Nucleus accumbens (tissue), 56 donors: ENCODE measurements around the gene CUL3.
"Not testable (repeated sequence)": the region's sequence is repeated elsewhere in the genome, so short reads cannot be mapped to it uniquely, and the experiment has no call there.

Experiments used
- DNase-seq, 56 donors: peaks; one replicate each; lab custom pipeline; 2025; lab: John Stamatoyannopoulos, UW

CUL3 gene

DNA sequence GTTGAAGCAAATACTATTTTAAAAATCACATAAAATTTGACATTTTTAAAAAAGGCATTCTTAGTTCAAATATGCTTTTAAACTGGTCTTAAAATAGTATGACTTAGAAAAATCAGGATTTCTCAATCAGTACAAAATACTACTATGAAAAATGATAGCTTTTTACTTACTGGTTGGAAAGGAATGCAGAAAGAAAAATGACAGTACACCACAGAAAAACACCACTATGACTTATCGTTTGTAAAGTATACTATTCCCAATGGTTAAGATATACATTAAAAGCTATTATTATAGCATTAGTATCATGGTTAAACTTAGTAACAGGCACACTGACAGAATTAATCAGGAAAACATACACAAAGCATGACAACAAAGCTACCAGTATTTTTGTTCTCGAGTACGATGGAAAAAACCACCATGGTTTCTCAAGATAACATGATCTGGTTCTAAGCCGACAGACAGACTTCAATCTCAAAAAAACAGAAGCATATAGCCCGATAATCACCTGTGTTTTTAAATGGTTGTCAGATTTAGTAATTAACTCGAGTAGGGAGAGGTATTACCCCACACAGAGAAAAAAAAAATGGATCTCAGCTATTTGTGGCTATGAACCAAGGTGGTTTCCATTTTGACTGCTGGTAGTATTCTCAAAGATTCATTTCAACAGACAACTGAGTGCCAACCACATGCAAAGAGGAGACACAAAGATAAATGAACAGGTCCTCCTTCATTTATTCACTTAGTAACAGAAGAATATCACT, 39.1 kb downstream of the CUL3 start:
- no peak for DNase-seq

DNA sequence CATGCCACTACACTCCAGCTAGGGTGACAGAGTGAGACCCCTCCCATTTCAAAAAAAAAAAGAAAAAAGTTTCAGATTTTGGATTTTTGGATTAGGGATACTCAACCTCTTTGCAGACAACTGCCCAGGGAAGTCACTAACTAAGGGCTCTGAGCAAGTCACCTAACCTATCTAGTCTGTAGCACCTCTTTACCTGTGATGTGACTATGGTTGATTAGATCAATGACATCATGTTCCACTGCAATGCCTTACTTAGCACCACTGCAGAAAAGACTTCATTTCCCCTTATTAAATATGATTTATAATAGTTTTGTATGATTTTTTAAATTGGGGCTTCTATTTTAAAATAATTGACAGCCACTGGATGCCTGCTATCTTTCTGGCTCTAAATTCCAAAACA, 41.2 kb downstream of the CUL3 start:
- DNase-seq: no peak

DNA sequence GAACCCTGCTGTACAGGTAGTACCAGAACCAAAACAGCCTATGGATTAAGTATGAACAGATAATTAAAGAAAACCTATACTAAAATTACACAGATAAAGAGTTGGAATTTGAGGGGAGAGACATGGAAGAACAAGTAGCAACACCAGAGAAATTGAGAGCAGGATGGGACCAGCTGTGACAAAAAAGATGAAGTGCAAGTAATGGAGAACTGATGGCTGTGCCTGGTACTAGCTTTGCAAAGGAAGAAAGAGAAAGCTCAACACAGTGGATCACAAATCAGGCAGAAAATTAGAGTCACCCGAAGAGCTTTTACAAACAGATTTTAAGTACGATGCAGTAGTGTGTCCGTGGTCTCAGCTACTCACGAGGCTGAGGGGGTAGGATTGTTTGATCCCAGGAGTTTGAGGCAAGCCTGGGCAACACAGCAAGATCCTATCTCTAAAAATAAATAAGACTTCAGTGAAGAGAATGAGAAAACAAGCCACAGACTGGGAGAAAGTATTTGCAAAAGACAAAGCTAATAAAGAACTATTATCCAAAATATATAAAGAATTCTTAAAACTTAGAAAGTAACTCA, 46.5 kb downstream of the CUL3 start:
- no peak for DNase-seq

DNA sequence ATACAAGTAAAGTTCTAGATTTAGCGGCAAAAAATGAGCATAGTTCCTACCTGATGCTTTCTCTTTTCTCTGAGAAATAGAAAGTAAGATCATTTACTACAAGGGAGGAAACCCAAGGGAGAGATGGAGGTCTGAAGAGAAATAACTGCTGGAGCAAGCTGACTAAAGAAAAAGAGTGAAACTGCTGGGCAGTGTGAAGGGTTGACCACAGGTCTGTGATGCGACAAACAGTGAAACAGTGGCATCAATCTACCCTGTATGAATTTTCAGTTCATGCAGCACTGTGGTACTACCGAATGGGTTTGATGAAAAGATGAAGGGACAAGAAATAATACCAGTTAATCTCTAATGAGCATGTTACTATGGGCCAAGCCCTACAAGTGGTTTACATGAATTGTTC, 52.2 kb downstream of the CUL3 start:
- no peak for DNase-seq

DNA sequence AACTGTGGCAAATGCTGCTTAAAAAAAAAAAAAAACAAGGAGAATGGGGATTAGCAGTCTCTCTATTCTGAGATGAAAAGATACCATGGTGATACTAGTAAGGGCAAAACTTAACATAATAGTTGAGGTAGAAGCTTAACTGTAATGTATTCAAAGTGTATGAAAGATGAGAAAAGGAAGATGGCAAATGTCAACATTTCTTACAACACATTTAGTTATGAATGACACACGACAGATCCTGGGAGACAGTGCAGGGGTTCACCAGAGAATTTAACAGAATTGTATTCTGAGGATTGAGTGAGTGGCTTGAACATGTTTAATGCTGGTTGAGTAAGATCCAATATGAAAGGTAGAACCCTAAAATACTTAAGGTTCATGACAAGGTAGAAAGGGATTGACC, 52.7 kb downstream of the CUL3 start:
- no peak for DNase-seq

DNA sequence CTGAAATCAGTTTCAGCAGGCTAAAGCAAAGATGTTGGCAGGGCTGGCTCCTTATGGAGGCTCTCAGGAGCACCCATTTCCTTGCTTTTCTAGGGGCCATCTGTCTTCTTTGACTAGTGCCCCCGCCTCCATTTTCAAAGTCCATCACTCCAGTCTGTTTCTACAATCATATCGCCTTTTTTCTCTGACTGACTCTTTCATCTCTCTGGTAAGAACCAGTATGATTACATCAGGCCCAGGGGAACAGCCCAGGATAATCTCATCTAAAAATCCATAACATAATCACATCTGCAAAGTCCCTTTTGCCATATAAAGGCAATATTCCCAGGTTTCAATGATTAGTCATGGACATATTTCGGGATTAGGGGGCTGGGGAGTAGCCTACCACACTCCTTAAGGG, 57.0 kb downstream of the CUL3 start:
- no peak for DNase-seq

DNA sequence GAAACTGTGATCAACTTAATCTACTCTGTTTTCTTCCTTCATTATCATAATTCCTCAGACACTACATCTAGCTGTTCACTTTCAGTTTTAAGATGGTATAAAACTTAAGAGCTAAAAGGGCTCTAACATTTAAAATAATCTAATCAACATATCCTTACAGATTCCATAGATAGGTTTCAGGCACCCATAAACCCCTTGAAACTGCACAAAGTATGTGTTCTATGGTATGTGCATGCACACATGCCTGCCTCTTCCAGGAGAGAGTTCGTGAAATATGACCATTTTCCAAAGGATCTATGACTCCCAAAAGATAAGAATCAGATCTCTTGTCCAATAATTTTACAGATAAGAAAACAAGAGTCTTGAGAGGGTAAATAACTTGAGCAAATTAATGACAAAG, 59.4 kb downstream of the CUL3 start:
- DNase-seq: no peak

DNA sequence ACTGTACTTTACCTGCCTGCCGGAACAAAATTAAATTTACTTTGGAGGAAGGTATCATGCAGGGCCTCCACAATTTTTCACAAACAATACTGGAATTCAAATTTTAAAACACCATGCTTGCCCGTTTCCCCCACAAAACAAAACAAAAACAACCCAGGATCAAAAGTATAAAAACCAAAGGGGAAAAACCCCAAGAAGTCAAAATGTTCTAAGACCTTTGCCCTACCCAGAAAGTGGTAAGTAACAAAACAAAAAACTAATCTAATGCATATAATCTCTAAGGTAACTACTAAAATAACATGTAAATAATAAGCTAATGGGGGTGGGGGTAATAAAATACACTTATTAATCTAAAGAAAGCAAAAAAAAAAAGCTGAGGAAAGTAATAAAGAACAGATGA, 60.5 kb downstream of the CUL3 start:
- DNase-seq: no peak

DNA sequence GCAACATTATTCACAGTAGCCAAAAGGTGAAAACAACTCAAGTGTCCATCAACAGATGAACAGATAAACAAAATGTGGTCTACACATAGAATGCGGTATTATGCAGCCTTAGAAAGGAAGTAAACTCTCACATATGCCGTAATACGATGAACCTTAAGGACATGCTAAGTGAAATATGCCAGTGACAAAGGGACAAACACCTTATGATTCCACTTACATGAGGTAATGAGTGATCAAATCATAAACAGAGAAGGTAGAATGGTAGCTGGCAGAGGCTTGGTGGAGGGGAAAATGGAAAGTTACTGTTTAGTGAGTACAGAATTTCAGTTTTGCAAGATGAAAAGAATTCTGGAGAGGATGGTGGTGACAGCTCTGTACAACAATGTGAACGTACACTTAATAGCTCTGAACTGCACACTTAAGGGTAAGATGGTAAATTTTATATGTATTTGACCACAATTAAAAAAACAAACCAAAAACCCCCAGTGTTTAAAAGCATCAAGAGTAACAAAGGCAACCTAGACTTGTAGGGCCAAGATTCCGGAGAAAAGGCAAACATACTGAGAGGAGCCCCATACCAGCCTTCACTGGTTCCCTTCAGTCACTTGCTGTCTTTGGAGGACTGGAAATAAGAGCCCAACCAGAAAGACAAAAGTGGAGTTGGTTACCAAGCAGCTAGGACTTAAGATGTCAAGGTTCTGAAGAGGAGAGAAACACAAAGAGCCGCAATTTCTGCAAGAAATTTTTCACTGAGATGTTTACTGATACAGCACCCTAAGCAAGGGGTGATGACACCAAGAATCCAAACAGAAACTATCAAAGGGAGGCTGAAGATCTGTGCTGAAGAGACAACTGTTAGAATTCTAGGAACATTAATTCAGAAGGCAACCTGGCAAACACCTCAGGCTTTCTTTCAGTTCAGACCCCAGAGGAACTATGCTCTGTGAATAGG, 61.3 kb downstream of the CUL3 start:
- DNase-seq: no peak

DNA sequence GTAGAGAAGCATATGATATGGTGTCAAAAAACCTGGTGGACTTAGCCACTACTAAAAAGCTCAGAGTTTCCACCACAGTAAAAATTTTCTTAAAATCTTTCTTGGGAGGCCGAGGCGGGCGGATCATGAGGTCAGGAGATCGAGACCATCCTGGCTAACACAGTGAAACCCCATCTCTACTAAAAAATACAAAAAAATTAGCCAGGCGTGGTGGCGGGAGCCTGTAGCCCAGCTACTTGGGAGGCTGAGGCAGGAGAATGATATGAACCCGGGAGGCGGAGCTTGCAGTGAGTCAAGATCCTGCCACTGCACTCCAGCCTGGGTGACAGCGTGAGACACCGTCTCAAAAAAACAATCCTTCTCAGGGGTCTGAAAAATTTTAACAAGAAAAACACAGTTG, 62.7 kb downstream of the CUL3 start:
- not testable (repeated sequence) for DNase-seq

DNA sequence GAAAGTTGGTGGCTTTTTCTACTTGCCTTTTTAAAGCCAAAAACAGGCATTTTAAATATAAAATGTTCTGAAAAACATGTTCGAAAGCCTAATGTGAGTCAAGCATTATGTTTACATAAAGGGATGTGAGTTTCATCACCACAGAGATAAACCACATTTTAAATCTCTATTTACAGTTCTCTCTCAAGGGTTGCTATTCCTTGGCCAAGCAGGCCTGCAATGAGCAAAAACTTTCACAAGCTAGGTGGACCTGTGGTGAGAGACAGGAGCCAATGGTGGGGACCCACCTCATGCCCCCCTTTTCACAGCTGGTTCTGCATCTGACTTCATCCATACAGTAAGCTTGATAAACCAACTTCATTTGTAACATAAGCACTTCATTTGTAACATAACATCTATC, 65.1 kb downstream of the CUL3 start:
- no peak for DNase-seq

DNA sequence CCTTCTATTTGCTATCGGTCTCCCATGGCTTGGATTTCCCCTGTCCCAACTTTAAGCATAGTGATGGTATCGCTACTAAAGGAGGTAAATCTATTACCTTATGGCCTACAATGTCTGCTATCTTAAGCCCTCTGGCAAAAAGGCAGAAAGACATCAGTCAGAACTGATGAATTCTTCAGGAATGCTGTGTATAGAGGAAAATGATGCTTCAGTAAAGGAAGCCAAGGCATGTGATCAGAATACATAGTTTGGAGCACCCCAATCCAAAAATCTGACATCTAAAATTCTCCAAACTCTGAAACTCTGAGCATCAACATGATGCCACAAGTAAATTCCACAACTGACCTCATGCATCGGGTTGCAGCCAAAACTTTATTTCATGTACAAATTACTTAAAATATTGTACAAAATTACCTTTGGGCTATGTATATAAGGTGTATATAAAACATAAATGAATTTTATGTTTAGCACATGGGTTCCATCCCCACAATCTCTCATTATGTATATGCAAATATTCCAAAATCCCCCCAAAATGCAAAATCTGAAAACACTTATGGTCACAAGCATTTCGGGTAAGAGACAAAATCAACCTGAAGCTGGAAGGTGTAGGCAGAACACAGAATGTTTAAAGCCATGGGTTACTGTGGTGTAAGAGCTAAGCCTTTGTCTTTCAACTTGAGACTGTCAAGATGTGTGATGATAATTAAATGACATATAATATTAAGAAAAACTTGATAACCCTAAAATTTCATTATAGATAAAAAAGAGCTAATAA, 66.2 kb downstream of the CUL3 start:
- no peak for DNase-seq

DNA sequence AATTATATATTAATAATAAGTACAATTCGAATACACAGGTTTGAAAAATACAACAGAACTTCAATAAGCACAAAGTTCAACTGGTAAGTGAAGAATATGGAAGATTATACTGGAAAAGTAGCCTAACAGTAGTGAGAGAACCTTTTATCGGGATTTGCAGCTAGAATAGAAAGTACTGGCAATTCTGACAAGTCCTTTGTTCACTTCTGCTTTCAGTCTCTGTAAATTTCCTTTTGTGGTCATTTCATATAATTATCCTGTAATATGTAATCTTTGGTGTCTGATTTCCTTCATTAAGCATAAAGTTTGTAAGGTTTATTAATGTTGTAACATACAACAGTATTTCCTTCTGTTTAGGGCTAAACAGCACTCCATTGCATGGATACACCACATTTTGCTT, 67.2 kb downstream of the CUL3 start:
- no peak for DNase-seq

DNA sequence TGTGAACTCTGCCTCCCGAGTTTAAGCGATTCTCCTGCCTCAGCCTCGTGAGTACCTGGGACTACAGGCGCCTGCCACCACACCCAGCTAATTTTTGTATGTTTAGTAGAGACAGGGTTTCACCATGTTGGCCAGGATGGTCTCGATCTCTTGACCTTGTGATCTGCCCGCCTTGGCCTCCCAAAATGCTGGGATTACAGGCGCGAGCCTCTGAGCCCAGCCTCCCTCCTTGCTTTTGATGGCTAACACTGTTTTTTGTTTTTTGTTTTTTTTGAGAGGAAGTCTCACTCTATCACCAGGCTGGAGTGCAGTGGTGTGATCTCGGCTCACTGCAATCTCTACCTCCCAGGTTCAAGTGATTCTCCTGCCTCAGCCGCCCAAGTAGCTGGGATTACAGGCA, 68.8 kb downstream of the CUL3 start:
- DNase-seq: not testable (repeated sequence)

DNA sequence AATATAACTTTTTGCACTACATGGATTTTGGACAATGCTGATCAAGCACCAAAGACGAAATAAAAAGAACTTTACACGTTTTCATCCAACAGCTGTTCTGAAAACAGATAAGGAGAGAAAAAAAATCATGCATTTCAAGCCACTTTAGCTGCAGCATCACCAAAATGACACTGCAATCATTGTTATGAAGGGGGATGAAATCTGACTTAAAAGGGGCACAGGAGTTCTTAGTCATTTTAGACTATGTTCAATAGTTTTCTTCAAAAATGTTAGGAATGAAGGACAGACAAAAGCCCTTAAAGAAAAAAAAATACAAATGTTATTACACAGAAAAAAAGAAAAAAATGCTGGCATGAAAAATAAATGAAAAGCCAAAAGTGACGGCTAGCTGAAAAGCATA, 71.2 kb downstream of the CUL3 start:
- DNase-seq: no peak

DNA sequence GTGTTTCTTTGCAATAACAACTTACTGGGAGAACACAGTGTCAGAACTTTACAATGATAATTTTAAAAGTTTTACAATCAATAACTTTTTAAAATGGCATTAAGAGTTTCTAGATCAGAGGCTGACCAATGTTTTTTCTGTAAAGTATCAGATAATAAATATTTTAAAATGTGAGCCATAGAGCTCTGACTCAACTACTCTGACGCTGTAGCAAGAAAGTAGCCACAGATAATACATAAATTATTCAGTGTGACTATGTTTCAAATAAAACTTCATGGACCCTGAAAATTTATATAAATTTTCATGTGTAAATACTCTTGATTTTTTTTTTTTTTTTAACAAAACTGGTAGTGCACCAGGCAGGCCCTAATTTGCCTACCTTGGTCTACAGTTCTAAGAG, 77.4 kb downstream of the CUL3 start:
- DNase-seq: no peak

DNA sequence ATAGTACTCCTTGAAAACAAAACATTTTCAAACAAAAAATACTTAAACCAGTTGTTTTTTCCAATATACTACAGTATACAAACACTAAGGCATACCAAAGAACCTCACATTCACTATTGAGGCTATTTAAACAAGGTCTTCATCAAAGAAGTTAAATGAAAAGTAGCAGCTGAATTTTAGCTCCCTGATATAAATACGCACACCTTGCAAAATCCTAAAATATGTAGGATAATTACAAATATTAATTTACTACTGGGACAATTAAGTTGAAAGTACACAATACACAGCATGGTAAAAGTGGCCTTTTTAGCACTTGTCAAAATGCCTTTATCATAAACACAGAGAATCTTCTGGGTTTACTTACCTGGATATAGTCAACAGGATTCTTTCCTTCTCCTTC, 78.7 kb downstream of the CUL3 start:
- no peak for DNase-seq

DNA sequence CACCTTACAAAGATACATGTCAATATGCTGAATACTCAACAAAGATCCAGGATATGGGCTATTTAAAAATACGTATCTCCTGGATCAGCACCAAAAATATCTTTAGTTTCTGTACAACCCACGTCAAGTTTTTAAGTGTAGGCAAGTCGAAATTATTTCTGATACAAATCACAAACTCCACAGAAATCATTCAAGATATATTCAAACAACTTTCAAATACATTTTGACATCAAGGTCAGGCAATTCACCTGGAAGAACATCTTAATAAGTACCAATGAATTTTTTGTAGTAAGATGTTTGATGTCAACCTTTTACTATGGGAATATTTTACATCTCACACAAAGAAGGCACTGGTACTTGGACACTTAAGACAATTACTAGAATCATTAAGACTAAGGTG, 86.2 kb downstream of the CUL3 start:
- no peak for DNase-seq

DNA sequence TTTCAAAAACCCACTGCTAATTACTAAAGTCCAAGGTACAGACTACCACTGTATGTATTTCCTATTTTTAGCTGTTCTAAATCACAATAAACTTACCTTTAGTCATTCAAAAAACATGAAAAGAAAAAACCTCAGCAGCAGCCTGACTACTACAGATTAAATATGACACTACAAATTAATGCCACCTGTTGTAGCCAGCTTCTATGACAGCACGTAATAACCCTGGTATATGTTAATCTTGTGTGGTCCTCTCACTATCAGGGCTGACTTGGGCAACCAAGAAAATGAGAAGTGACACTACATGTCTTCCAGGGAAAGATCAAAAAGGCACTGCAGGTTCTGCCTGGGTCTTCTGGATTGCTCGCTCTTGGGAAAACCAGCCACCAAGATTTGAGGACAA, 92.6 kb downstream of the CUL3 start:
- DNase-seq: no peak

DNA sequence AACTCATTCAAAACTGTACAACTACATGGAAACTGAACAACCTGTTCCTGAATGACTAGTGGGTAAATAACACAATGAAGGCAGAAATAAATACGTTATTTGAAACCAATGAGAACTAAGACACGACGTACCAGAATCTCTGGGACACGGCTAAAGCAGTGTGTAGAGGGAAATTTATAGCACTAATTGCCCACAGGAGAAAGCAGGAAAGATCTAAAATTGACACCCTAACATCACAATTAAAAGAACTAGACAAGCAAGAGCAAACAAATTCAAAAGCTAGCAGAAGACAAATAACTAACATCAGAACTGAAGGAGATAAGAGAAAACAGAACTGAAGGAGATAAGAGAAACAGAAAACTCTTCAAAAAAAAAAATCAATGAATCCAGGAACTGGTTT, 97.2 kb downstream of the CUL3 start:
- not testable (repeated sequence) for DNase-seq
